SIG-M5 (cell line): ENCODE data around the gene RASSF4.
A peak's percentile ranks its signal among the peaks of the same experiment; 100 is the strongest.

Source experiments
- DNase-seq: peaks from one replicate; lab custom pipeline; 2025; lab: John Stamatoyannopoulos, UW

Gene RASSF4

DNA sequence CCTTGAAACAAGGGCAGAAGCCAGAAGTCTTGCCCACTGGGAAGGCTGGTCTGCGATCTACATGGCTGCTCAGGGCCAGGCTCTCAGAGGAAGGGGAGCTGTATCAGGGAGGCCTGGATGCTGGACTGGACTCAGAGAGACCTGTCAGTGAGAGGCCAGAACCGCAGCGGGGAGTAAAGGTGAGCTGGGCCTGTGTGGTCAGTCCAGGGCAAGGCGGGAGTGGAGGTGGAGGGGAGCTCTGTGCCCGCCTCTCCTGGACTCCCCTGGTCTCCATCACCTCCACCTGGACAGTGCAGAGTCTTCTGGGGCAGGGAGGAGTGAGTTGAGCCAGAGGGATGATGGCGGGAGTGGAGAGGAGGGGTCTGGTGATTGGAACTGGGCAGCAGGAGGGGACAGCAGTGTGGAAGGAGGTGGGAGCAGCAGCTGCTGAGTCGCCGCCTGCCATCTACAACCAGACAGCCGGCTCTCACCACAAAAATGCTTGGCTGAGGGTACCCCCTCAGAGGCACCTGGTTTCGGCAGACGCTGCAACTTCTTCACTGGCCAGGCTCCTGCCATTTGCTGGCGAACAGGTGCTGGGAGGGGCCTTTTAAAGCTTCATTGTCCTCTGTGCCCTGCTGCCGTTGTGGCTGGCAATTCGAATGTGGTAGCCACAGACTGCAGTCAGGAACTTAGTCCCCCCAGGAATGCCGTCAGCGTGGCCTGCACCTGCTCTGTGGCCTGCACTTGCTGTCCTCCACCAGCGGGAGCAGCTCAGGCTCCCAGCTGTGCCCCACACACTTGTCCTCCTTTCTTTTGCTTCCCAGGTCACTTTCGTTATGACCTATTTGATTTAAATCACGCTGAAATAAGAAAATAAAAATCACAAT is 3.5 kb downstream of the RASSF4 start:
- no peak for DNase-seq

- no peak for DNase-seq
Measured at GRCh38 chr10:44963772-44964633, 4.4 kb downstream of the RASSF4 start.

DNA sequence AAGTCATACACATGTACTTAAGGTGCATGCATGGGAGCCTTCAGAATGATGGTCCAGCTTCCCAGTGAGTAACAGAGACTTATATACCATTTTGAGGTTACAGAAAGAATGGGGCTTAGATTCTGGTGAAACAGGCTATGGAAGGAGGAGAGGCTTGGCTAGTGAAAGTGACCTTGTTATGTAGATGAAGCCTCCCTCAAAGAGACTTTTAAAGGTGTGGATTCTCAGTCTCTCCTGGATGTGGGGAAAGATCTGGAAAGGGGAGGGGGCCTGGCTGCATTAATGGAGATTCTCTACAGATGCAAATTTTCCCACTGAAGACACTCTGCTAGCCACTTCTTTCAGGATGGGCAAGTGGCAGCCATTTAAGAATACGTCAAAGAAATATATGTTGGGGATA is 5.5 kb downstream of the RASSF4 start:
- DNase-seq, result no peak

DNA sequence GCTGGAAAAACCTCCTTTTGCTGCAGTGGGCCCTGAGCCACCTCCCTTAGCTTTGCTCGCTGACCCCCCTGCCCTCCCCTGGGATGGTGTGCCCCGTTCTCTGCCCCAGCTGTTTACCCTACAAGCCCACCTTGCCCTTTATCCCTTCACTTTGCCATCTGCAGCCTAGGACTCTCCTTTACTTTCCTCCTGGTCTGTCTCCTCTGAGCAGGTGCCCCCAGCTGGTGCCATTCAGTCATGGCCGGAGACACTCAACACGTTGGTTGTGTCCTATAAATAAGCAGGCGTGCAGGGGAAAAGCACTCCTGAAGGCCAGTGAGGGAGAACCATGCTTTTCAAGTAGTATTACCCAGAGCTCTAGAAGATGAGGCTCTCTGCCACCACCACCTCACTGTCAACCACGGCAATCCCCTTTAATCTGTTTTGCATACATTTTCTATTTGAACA is 6.1 kb downstream of the RASSF4 start:
- no peak for DNase-seq

DNA sequence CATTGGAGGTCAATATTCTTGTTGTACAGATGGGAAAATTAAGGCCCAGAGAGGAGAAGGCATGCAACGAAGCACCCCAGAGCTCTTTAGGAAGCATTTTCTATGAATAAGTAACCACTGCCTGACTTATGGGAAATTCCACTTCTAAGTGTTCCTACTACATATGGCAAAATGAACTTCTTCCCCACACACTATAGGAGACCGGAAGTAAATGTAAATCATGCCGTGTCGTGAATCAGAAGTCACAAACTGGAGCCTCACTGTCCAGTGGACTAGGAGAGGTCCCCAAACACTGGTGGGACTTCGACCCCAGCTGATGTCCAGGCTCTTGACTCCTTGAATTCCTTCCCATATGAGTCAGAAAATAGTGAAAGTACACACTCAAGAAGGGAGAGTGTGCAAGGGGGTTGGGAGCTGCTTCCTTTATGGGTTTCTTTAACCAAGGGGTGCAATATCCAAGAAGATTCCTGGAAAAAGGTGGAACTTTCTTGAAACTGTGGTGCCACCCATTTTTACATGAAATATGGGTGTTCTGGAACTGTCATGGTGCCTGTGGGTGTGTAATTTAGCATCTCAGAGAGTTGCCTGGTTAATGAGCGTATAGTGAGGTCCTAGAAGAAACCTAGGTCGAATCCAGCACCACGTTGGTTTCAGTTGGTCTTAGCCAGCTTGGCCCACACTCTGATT is 6.7 kb downstream of the RASSF4 start:
- no peak for DNase-seq

DNA sequence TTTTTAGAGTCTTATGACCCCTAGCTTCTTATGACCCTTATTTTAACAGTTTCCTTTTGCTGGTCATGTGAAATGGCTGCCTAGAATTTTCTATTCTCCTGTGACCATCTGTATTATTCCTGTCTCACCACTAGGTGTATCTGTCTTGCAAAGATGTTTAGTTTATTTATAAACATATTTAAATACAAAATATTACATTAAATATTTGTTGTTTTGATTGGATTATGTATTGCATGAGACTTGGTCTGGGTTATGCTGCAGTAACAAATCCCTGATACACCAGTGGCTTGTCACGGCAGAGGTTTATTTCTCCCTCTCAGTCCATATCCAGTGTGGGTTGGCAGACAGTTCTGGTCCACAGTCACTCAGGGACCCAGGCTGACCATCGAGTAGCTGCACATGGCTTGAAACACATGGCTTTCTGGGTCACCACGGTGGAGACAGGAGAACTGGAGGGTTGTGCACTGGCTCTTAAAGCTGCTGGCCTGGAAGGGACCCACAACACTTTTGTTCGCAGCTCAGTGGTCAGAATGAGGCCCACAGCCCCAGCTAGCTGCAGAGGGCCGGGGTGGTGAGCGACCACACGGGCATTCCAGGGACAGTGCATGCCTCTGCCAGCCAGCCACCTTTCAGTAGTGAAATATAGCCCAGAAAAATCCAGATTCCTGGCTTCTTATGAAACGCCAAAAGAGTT is 7.4 kb downstream of the RASSF4 start:
- DNase-seq, result no peak

DNA sequence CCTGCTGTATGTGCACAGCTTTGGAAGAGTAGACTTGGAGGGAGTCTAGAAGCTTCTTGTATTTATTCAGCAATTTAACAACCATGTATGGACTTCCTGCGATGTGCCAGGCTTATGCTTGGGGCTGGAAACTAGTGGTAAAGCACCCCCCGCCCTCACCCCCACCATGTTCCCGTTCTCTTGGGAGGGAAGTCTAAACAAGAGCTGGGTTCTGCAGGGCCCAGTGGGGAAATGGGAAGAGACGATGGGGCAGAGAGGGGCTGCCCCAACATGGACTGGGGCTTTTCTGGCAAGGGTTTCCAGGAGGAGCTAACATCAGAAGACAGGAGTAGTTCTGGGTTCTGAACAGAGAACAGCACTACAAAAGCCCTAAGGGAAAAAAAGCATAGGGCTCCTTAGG is 8.0 kb downstream of the RASSF4 start:
- no peak for DNase-seq

GRCh38 chr10:44968091-44968490 is 8.5 kb downstream of the RASSF4 start:
- peak; percentile 91 for DNase-seq

DNA sequence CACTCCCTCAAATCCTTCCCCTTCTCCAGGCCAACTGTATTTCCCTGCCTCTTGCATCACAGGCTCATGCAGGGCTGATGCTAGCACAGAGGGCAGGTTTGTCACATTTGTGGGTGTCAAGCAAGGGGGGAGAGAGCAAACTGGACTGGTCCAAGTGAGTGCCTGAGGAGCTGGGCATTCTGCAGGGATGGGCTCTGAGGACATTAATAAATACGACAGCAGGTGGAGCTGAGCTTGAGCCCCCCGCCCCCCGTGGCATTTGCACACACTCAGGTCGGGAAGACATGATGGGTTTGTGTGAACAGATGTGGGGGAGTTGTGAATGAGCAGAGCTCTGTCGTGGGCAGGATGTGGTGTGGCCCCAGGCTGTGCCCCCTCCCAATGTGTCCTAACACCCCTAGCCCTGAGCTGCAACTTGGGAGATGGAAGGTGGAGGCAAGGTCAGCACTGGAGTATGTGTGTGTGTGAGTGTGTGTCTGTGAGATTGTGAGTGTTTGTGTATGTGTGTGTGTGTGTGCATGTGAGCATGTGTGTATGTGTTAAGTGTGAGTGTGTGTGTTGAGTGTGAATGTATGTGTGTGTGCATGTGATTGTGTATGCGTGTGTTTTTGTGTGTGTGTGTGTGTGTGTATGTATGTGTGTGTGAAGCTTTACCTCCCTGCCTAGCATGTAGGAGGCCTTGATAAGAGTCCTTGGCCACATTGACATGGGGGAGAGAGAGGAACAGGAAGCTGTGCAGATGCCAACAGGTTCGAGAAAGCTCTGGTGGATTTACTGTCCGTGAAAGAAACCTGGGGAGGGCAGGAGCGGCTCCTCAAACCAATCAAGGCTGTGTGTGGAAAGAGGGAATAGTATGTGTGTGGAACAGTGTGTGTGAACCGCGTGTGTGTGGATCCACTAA is 9.1 kb downstream of the RASSF4 start:
- peak; percentile 27 for DNase-seq

GRCh38 chr10:44969854-44970253 is 10.3 kb downstream of the RASSF4 start:
- no peak for DNase-seq

DNA sequence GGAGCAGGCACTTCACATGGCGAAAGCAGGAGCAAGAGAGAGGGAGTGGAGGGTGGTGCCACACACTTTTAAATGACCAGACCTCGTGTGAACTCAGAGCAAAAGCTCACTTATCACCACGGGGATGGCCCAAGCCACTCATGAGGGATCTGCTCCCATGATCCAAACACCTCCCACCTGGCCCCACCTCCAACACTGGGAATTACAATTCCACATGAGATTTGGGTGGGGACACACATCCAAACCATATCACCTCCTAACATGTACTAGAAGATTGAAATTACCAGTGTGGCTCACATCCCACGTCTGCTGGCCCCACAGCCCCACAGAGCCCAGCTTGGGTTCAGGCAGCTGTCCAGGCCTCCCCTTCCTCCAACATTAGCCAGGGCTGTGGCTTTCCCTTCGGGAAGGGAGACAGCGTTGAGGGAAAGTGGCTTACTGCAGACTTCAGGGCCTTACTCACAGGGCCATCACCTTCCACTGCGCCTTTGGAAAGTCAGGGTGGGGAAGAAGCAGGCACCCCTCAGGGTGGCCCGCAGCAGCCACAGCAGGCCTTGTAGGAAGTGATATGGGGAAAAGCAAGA is 11.3 kb downstream of the RASSF4 start:
- DNase-seq, result no peak

DNA sequence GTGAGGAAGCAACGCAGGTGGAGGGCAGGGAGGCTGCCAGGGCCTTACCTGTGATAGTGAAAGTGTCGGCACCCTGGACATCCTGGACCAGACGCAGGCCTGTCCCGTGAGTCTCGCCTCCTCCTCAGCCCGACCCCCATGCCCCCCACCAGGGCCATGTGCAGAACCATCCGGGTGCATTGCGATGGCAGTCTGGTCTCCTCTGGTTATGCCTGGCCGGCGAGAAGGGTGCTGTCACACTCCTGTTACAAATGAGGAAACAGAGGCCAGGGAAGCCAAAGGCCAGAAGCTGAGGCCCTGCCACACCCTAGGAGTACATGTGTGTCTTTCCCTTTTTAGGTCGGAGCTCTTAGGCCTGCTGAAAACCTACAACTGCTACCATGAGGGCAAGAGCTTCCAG is 11.8 kb downstream of the RASSF4 start:
- DNase-seq, result no peak

DNA sequence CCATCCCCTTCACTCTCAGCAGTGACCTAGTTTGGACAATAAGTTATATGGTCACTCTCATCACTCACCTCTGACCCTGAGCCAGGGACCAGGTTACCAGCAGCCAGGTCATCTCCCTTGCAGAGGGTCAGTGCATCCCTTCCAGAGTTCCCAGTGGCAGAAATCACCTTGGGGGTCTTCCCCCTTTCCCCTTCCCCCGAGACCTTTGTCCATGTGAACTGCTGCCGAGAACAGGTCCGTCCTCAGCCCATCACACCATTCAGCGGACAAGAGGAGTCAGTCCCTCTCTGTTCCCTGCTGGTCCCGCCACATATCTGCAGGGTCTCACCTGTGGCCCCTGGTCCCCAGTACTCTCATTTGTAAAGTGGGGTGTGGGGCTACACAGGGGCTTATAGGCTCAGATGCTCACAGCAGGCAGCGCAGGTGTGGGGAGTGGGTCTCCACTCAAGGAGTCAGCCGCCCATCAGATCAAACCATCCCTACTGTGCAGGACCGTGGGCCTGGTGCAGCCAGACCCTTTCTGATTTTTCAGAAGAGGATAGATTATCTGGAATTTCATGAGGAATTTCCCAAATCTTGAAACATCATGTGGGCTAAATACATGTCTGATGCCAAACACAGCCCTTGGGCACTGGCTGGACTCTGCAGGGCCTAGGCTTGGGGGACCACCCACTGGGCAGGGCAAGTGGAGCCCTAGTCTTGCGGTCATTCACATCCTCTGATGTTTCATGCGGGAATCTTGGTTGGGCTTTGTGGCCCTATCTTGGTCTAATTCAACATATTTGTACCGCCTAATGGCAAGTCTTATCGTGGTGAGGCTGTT is 12.5 kb downstream of the RASSF4 start:
- DNase-seq, result no peak

GRCh38 chr10:44972874-44973306 is 13.3 kb downstream of the RASSF4 start:
- DNase-seq, result no peak

DNA sequence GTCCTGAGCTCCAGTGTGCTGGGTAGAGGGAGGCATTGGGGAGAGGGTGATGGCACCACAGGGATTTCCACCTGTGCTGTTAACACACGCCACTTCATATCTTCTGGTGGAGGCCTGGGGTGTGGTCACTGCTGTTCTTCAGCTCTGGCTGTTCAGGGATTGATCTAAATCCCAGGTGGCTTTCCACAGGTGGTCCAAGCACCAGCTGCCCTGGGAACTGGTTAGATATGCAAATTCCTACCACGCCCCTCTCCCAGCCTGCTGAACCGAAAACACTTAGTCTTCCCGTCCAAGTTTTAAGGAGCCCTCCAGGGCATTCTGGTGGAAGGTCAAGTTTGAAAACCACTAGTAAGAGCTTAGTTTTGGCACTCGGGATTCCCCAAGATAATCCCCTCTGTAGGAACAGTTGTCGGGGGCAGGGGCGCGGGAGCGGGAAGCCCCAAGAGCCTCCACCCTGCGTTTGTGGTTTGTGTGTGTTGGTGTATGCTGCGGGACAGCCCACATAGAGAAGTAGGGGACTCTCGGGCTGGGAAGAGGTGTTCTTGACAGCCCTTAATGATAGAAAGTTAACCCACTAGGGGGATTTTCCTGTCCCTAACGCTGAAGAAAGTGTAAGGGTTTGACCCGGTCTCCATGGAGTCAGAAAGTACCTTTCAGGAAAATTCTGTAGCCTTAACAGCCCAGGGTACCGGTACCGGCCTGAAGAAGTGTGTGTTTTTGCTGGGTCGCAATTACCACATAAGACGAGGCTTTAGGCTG is 13.9 kb downstream of the RASSF4 start:
- DNase-seq, result no peak

DNA sequence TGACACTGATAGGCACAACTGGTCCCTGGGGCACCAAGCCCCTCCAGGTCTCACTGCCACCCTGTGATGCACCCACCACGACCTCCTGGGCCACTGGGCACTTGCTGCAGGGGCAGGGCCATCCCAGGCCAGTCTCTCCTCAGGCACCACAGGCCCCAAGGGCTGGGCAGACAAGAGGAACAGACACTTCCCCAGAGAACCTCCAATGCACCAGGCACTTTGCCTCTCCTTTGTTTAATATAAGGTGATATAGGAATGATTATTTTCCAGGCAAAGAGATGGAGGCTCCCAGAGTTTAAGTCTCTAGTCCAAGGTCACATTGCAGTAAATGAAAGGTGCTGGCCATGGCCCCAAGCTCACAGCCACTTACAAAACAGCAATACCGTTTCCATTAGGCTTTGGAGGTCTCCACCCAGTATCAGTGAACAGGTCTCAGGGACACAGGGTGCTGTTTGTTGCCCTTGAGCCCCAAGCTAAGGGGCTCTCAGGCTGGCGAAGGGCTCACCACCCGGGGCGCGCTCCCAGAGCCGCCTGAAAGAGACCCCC is 14.6 kb downstream of the RASSF4 start:
- no peak for DNase-seq

- DNase-seq, result no peak
Measured at GRCh38 chr10:44974628-44975430, 15.2 kb downstream of the RASSF4 start.
